KMS-11 (cell line): ENCODE data around the gene KIRREL1.

Experiments used
- H2AFZ ChIP-seq: fragments of 200-600 bp; sonication (generic); 2 replicates; pipeline ENCODE4 v1.6.1; 2016; ENCODE audit warnings: antibody characterized with exemption, mixed run types, low read depth
- H3K27ac ChIP-seq: fragments of 200-600 bp; sonication (generic); 2 replicates; pipeline ENCODE4 v1.6.1; 2016; ENCODE audit warnings: mild to moderate bottlenecking, mixed run types
- H3K27me3 ChIP-seq: fragments of 200-600 bp; sonication (generic); 2 replicates; pipeline ENCODE4 v1.6.1; 2017; ENCODE audit warnings: mild to moderate bottlenecking, low read depth, mixed run types, moderate library complexity; ENCODE audit not compliant: insufficient read depth
- H3K36me3 ChIP-seq: fragments of 200-600 bp; sonication (generic); 2 replicates; pipeline ENCODE4 v1.6.1; 2017; ENCODE audit warnings: mild to moderate bottlenecking, mixed run types; ENCODE audit not compliant: insufficient read depth
- H3K4me1 ChIP-seq: fragments of 200-600 bp; sonication (generic); 2 replicates; pipeline ENCODE4 v1.6.1; 2016; ENCODE audit warnings: mild to moderate bottlenecking, low read depth, mixed run types; ENCODE audit not compliant: poor library complexity, severe bottlenecking
- H3K4me2 ChIP-seq: fragments of 200-600 bp; sonication (generic); 2 replicates; pipeline ENCODE4 v1.7.0; 2016; ENCODE audit warnings: mild to moderate bottlenecking, mixed run types
- H3K4me3 ChIP-seq: fragments of 200-600 bp; sonication (generic); IDR thresholded peaks from 2 replicates; pipeline ENCODE4 v1.6.1; 2017; ENCODE audit warnings: low read depth, low read length, mixed read lengths; ENCODE audit not compliant: insufficient read depth
- H3K79me2 ChIP-seq: fragments of 200-600 bp; sonication (generic); 2 replicates; pipeline ENCODE4 v1.6.1; 2016; ENCODE audit warnings: low read depth, mixed run types; ENCODE audit not compliant: insufficient read depth
- H3K9ac ChIP-seq: fragments of 200-600 bp; sonication (generic); 2 replicates; pipeline ENCODE4 v1.6.1; 2016; ENCODE audit warnings: mild to moderate bottlenecking, mixed run types
- H4K20me1 ChIP-seq: fragments of 200-600 bp; sonication (generic); 2 replicates; pipeline ENCODE4 v1.6.1; 2016; ENCODE audit warnings: mild to moderate bottlenecking, mixed run types; ENCODE audit not compliant: insufficient read depth
- TF ChIP-seq, protein P1 (sequence below): fragments of 200-600 bp; sonication (generic); conservative IDR thresholded peaks from 2 replicates; pipeline ENCODE4 v1.6.1; 2017; ENCODE audit warnings: low read depth, mild to moderate bottlenecking, antibody characterized with exemption, low read length, moderate library complexity, mixed read lengths

KIRREL1 gene

DNA sequence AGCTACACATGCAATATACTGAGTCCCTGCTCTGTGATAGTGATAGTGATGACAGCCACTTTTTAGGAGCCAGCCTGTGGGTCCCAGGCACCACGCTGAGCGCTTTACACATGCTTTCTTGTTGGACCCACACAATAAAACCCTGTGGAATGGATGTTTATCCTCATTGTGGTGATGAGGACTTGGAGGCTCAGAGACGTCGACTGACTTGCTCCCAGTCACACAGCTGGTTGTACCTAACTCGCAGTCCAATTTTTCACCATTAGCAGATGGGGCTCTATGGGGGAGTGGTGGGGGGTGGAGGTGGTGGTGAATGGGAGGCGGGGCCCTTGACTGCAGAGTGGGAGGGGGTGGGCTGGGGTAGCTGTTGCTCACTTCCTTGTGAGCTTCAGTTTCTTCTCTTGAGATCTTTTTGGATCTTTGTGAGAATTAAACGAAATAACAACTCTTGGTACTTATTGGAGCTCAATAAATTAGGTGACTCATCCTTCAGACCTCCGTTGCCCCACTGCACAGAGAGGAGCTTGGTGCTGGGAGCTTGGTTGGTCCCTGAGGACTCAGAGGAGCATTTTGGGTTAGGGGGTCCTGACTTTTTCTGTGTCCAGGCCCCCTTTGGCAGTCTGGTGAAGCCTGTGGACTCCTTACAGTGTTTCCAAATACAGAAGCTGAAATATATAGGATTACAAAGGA lies 125.4 kb downstream of the KIRREL1 start:
- Histone ChIP-seq H3K27me3 (peaks cover 18% of the 10 kb centered on the region), H3K4me2 (no peak overlapping the region), H3K4me1 (peaks cover 16% of the 10 kb centered on the region), H2AFZ (no peak overlapping the region), H4K20me1 (no peaks in the 10 kb centered on the region), H3K36me3 (no peaks in the 10 kb centered on the region), H3K4me3 (peak overlapping the region; percentile 43), H3K79me2 (no peaks in the 10 kb centered on the region), H3K9ac (no peak overlapping the region), H3K27ac (no peak overlapping the region)
- TF ChIP-seq, protein P1, sequence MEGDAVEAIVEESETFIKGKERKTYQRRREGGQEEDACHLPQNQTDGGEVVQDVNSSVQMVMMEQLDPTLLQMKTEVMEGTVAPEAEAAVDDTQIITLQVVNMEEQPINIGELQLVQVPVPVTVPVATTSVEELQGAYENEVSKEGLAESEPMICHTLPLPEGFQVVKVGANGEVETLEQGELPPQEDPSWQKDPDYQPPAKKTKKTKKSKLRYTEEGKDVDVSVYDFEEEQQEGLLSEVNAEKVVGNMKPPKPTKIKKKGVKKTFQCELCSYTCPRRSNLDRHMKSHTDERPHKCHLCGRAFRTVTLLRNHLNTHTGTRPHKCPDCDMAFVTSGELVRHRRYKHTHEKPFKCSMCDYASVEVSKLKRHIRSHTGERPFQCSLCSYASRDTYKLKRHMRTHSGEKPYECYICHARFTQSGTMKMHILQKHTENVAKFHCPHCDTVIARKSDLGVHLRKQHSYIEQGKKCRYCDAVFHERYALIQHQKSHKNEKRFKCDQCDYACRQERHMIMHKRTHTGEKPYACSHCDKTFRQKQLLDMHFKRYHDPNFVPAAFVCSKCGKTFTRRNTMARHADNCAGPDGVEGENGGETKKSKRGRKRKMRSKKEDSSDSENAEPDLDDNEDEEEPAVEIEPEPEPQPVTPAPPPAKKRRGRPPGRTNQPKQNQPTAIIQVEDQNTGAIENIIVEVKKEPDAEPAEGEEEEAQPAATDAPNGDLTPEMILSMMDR: no peak

DNA sequence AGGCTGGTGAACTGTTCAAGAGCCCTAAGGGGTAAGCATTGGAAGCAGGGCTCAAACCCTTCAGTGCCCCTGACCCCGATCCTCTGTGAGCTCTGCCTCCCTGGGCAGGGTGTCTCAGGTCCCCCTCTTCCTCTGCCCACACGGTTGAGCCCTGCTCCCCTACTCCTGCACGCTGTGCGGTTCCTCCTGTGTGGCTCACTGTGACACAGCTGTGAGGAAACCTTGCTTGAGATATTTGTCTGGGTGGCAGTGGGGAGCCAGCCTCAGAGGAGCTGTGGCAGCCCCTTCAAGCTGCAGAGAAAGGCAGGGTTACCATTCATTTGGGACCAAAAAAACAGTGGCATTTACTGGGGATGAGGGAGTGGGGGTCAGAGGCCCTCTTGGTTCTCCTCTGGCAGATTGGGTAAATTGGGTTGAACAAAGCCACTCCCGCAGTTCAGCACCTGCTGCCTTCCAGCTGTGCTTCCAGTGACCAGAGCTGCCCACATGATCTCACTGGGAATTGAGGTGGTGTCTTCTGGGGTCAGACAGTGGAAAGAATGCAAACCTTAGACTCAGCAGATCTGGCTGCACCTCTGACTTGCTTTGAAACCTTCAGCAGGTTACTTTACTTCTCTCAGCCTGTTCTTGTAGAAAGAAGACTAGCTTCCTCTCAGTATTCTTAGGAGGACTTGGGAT lies 126.7 kb downstream of the KIRREL1 start:
- Histone ChIP-seq H3K4me3 (no peak overlapping the region), H2AFZ (no peak overlapping the region), H4K20me1 (no peaks in the 10 kb centered on the region), H3K27me3 (peaks cover 22% of the 10 kb centered on the region), H3K4me2 (peak overlapping the region; percentile 6; the same call in 1 of the 2 replicates), H3K4me1 (peaks cover 21% of the 10 kb centered on the region), H3K9ac (no peak overlapping the region), H3K79me2 (no peaks in the 10 kb centered on the region), H3K27ac (no peak overlapping the region), H3K36me3 (no peaks in the 10 kb centered on the region)
- TF ChIP-seq, protein P1: no peak

DNA sequence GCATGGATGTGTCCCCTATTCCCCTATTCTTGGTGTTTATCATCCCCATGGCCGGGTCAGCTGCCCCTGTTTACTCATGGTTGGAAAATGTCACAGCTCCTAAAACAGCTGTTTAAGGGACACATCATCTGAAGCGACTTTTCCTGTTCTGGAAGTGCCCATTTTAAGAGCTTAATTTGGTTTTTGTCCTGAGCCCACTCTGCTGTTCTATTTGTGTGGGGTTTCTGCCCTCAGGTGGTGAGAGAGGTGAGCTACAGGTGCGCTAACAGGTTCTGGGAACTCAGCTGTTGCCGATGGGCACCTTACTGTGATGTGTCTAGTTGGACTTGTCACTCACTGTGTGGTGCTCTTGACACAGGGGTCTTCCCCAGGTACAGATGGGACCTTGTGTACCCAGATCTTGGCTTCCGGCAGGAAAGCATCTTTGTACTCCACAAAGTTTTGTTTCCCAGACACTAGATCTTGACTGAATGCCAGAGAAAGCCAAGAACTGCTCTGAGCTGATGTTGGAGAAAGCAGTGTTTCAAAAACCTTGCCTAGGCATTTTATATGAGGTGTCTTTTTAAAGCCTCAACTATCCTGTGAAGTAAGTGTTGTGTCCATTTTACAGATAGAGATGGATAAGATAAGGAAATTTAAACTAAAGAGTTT lies 128.3 kb downstream of the KIRREL1 start:
- Histone ChIP-seq H3K4me2 (no peak overlapping the region), H3K9ac (no peak overlapping the region), H3K4me1 (peaks cover 37% of the 10 kb centered on the region), H2AFZ (no peak overlapping the region), H3K4me3 (no peak overlapping the region), H4K20me1 (no peaks in the 10 kb centered on the region), H3K79me2 (no peaks in the 10 kb centered on the region), H3K27ac (no peak overlapping the region), H3K27me3 (peaks cover 30% of the 10 kb centered on the region), H3K36me3 (no peaks in the 10 kb centered on the region)
- TF ChIP-seq, protein P1: peak; percentile 88

DNA sequence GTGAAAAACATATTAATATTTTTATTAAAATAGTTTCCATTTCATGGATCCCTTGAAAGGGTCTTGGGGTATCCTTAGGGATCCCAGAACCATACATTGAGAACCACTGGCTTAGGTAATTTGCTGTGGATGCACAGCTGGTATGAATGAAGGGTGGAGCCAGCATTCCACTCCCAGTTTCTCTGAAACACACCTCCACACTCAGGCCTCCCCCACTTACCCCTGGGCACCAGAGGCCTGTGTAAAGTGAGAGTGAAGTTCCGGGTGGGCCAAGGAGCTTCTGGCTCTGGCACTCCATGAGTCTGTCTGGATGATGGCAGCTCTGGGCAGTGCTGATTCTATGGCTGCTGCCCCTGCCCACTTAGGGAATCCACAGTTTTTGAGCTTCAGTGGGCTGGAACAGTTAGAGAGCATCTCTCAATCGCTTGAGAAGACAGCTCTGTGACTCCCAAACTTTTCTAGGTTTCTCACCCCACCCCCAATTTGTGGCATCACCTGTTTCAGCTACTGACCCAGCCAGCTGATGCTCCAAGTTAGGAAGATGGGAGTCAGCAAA lies 129.5 kb downstream of the KIRREL1 start:
- no peak overlapping the region for H3K9ac ChIP-seq

More for the DNA sequence above, 129.5 kb downstream of the KIRREL1 start:
- Histone ChIP-seq H4K20me1 (no peaks in the 10 kb centered on the region), H3K4me3 (no peak overlapping the region), H3K36me3 (no peaks in the 10 kb centered on the region), H3K27me3 (peaks cover 42% of the 10 kb centered on the region), H3K4me2 (no peak overlapping the region), H3K4me1 (peaks cover 46% of the 10 kb centered on the region), H3K27ac (no peak overlapping the region), H3K79me2 (no peaks in the 10 kb centered on the region), H2AFZ (no peak overlapping the region)
- TF ChIP-seq, protein P1: no peak
